IPS-15b (cell line): ENCODE results near the gene WDFY1.

ENCODE experiments used
- H3K27me3 ChIP-seq: one replicate; pipeline ENCODE4 v1.6.1; 2013; ENCODE audit warnings: low read length; ENCODE audit not compliant: control insufficient read depth, insufficient read depth
- H3K36me3 ChIP-seq: one replicate; pipeline ENCODE4 v1.6.1; 2013; ENCODE audit warnings: low read length; ENCODE audit not compliant: control insufficient read depth, insufficient read depth
- H3K4me1 ChIP-seq: one replicate; pipeline ENCODE4 v1.6.1; 2013; ENCODE audit warnings: mild to moderate bottlenecking, low read length; ENCODE audit not compliant: control insufficient read depth, insufficient read depth
- H3K4me3 ChIP-seq: one replicate; pipeline ENCODE4 v1.5.1; 2013; ENCODE audit warnings: low read depth, low read length
- H3K9ac ChIP-seq: one replicate; pipeline ENCODE4 v1.6.1; 2013; ENCODE audit warnings: low read depth, mild to moderate bottlenecking, low read length
- H3K9me3 ChIP-seq: one replicate; pipeline ENCODE4 v1.6.1; 2013; ENCODE audit warnings: mild to moderate bottlenecking, low read length; ENCODE audit not compliant: control insufficient read depth, insufficient read depth

Gene WDFY1

DNA sequence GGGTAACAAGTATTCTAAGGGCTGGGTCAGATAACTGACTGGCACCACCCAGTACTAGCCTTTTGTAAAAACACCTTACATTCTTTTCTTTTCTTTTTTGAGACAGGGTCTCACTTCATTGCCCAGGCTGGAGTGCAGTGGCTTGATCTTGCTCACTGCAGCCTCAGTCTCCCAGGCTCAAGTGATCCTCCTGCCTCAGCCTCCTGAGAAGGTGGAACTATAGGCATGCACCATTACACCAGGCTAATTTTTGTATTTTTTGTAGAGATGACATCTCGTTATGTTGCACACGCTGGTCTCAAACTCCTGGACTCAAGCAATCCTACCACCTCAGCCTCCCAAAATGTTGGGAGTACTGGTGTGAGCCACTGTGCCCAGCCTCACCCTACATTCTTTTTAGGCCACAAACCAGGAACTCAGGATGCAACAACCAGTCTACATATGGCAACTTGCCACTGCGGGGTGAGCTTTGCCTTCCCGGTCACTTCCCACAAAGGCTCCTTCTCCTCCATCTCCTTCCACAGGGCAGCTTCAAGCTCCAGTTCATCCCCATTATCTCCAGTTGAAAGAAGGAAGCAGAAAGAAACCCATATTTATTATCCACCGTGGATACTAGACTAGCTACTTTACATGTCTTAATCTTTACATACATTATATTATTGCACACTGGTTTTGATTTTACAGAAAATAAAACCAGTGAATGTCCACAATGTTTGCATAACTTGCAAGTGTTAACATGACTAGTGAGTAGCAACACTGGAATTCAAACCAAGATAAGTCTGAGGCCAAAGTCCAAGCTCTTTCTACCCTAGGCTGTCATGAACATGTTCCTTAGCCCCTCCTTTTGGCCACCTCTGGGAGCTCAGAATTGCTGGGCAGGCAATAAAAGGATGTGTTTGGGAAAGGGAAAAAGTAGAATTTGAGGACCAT, 84.1 kb downstream of the WDFY1 start:
- no peak overlapping the region for H3K4me3 ChIP-seq
- no peaks in the 10 kb centered on the region for H3K9me3 ChIP-seq
- no peaks in the 10 kb centered on the region for H3K36me3 ChIP-seq
- no peaks in the 10 kb centered on the region for H3K4me1 ChIP-seq
- no peaks in the 10 kb centered on the region for H3K27me3 ChIP-seq
- no peak overlapping the region for H3K9ac ChIP-seq

DNA sequence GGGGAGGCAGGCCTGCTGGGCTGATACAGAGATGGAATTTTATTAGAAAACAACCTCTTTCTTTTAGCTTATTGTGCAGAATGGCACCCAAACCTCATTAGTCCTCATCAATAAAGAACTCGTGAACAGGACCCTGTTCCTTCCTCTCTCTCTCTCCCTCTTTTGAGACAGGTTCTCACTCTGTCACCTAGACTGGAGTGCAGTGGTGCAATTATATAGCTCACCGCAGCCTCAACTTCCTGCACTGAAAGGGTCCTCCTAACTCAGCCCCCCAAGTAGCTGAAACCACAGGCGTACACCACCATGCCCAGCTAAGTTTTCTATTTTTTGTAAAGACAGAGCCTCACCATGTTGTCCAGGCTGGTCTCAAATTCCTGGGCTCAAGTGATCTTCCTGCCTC, 86.1 kb downstream of the WDFY1 start:
- Histone ChIP-seq H3K27me3 (no peaks in the 10 kb centered on the region), H3K4me1 (no peaks in the 10 kb centered on the region), H3K36me3 (no peaks in the 10 kb centered on the region), H3K9ac (no peak overlapping the region), H3K9me3 (no peaks in the 10 kb centered on the region), H3K4me3 (no peak overlapping the region)

DNA sequence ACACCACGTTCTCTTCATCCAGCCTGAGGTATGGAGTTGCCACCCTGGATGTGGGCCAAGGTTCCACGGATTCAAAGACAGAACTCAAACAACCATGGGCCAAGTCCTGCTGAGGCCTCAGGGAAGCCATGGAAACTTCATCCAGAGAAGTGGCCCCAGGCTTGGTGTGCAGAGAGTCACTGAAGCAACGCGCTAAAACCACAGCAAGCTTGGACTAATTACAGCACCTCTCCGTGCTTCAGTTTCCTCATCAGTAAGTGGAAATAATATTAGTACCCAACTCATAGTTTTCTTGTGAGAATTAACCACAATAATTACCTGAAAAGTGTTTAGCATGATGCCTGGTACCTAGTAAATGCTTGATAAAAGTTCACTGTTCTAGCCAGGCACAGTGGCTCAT, 88.6 kb downstream of the WDFY1 start:
- Histone ChIP-seq H3K9ac (no peak overlapping the region), H3K4me3 (no peak overlapping the region), H3K4me1 (no peaks in the 10 kb centered on the region), H3K36me3 (no peaks in the 10 kb centered on the region), H3K9me3 (no peaks in the 10 kb centered on the region), H3K27me3 (no peaks in the 10 kb centered on the region)

DNA sequence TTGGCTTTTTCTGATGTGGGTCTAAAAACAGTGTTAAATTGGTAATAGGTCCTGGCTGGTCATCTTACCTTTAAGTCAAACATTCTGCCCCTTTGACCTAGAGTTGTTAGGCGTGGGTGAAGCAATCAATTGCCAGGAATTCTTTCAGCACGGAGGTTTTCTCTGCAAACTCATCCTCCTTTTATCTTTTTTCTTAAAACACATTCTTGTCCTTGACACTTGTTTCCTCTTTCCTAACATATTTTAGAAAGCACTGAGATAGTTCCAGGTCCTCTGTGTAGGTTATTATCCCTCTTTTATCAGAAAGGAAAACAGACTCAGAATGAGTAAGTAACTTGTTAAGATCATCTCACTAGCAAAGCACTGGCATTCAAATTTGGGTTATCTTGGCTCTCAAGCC, 89.1 kb downstream of the WDFY1 start:
- H3K27me3 ChIP-seq: no peaks in the 10 kb centered on the region
- H3K9me3 ChIP-seq: no peaks in the 10 kb centered on the region
- no peak overlapping the region for H3K4me3 ChIP-seq
- no peak overlapping the region for H3K9ac ChIP-seq
- H3K36me3 ChIP-seq: no peaks in the 10 kb centered on the region
- H3K4me1 ChIP-seq: no peaks in the 10 kb centered on the region

DNA sequence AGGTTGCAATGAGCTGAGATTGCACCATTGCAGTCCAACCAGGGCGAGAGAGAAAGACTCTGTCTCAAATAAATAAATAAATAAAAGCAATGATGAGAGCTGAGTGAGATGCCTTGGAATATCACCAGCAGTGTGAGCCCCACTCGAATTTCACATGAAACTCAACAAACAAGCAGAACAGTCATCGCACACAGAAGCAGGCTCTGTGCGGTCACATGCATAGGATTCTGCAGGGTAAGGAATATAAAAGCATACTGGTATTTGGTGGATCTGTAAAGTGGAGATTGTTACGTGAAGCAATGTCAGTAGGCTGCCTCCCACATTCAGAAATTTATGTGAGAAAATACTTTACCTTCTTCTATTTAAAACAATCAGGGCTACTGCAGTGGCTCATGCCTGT, 89.7 kb downstream of the WDFY1 start:
- H3K27me3 ChIP-seq: no peaks in the 10 kb centered on the region
- H3K36me3 ChIP-seq: no peaks in the 10 kb centered on the region
- no peak overlapping the region for H3K9ac ChIP-seq
- H3K9me3 ChIP-seq: no peaks in the 10 kb centered on the region
- no peaks in the 10 kb centered on the region for H3K4me1 ChIP-seq
- H3K4me3 ChIP-seq: no peak overlapping the region

DNA sequence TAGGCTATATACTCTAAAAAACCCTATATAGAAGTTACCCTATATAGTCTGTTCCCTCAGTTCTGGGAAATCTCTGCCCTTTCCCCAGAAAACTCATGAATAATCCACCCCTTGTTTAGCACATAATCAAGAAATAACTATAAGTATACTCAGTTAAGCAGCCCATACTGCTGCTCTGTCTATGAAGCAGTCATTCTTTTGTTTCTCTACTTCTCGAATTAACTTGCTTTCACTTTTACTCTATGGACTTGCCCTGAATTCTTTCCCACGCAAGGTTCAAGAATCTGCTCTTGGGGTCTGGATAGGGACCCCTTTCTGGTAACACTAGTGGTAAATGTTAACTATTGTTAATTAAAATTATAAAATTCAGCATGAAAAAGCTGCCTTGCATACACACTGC, 90.4 kb downstream of the WDFY1 start:
- Histone ChIP-seq H3K27me3 (no peaks in the 10 kb centered on the region), H3K4me1 (no peaks in the 10 kb centered on the region), H3K36me3 (no peaks in the 10 kb centered on the region), H3K9me3 (no peaks in the 10 kb centered on the region), H3K4me3 (no peak overlapping the region), H3K9ac (no peak overlapping the region)

DNA sequence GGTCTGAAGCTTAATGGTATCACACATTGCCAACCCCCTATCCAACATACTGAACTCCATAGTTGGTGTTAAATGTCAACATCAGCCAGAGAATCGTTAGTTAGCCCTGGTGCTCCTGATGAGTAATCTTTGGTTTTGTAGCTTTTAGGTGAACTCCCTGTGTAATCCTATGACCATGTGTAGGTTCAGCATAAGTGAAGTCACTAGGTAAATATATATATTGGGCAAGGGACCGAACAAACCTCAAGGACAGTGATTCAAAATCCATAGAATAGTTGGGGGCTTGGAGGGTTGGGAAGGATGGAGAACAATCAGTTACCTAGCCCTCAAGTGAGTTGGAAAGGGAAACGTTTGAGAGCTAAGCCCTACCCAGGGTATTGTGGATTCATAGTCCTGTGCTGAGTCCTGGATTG, 91.7 kb downstream of the WDFY1 start:
- no peaks in the 10 kb centered on the region for H3K27me3 ChIP-seq
- no peaks in the 10 kb centered on the region for H3K36me3 ChIP-seq
- no peaks in the 10 kb centered on the region for H3K4me1 ChIP-seq
- H3K9ac ChIP-seq: no peak overlapping the region
- no peak overlapping the region for H3K4me3 ChIP-seq
- H3K9me3 ChIP-seq: no peaks in the 10 kb centered on the region

DNA sequence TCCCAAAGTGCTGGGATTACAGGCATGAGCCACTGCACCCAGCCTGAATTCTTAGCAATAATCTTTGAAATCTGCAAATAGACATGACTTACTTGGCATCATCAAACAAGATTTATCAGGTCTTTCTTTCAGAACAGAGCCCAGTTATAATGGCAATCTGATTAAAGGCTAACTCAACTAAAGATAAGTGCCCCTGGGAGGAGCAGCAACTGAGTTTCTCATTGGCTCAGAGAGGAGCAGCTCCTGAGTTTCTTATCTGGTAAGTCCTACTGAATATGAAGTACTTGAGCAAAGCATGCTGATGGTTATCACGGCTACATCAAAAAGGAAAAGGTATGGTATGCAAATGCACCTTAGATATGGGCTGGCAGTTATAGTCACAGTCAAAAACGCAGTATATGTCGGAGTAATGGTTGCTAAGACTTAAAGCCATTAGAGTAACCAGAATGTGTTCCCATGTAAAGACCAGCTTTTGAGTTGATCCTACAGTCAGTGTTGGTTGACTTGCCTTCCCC, 92.8 kb downstream of the WDFY1 start:
- no peak overlapping the region for H3K9ac ChIP-seq
- no peaks in the 10 kb centered on the region for H3K36me3 ChIP-seq
- H3K4me1 ChIP-seq: no peaks in the 10 kb centered on the region
- H3K9me3 ChIP-seq: no peaks in the 10 kb centered on the region
- no peaks in the 10 kb centered on the region for H3K27me3 ChIP-seq
- no peak overlapping the region for H3K4me3 ChIP-seq

DNA sequence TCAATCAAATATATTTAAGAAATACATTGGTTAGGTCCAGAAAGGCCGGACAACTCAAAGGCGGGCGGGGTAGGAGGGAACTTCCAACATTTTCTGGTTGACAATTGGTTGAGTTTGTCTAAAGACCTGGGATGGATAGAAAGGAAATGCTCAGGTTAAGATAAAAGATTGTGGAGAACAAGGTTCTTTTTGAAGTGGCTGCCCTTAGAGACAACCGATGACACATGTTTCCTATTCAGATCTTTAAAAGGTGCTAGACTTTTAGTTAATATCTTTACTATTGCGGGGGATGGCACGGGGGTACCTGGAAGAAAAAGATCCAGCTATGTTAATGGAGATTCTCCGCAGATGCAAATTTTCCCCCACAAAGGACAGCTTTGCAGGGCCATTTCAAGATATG, 97.7 kb downstream of the WDFY1 start:
- H3K36me3 ChIP-seq: no peaks in the 10 kb centered on the region
- no peaks in the 10 kb centered on the region for H3K9me3 ChIP-seq
- H3K9ac ChIP-seq: no peak overlapping the region
- no peaks in the 10 kb centered on the region for H3K4me1 ChIP-seq
- no peak overlapping the region for H3K4me3 ChIP-seq
- H3K27me3 ChIP-seq: no peaks in the 10 kb centered on the region

DNA sequence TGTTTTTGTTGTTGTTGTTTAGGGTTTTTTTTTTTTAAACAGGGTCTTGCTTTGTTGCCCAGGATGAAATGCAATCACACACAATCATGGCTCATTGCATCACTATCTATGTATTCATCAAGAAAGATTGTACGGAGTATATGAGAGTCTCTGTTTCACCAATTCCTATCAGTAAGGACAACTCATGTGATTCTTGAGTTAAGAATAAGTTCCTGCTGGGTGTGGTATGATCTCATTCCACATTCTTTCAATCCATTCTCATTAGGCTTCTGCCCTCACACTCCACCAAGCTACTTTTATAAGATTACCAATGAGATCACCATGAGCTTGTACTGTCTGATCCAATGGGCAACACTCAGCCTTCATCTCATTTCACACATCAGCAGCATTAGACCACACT, 98.6 kb downstream of the WDFY1 start:
- no peaks in the 10 kb centered on the region for H3K4me1 ChIP-seq
- H3K36me3 ChIP-seq: no peaks in the 10 kb centered on the region
- no peak overlapping the region for H3K4me3 ChIP-seq
- no peaks in the 10 kb centered on the region for H3K9me3 ChIP-seq
- no peaks in the 10 kb centered on the region for H3K27me3 ChIP-seq
- H3K9ac ChIP-seq: no peak overlapping the region

DNA sequence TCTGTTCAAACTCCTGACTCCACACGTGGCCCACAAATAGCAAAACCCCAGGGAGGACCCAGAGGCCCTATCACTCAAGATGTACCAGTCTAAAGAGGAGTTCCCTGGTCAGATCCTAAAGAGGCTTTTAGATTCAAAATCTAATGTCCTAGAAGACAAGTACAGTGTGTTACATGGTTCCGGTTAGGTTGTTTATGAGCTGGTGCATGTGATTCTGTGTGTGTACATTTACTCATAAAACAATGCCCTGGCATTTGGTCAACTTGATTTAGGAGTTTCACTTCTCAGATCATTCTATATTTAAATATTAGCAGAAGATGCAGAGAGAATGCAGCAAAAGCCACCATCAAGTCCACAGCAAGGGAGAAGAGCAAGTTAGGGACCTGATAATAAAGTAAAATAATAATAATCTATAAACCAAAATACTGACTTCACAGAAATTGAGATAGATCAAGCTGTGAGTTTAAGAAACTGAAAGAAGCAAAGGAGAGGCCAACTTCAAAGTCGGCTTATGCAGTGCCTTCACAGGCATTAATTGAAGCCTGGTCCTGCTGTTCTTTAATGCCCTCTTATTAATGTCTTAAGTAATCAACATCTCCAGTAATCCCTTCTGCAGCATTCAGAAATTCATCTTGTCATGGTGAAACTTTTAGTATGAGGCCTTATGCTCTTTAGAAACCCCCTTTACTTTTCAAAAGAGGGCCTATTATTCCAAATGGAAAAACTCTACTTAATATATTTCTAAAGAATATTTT, 103.5 kb downstream of the WDFY1 start:
- Histone ChIP-seq H3K4me3 (no peak overlapping the region), H3K36me3 (no peaks in the 10 kb centered on the region), H3K9ac (no peak overlapping the region), H3K9me3 (no peaks in the 10 kb centered on the region), H3K4me1 (no peaks in the 10 kb centered on the region), H3K27me3 (no peaks in the 10 kb centered on the region)
